Mucosa of descending colon (tissue), 3 donors: ENCODE data around the gene MIPOL1. TPM values are rescaled to one million over a fixed set of nuclear protein-coding genes. Genes with fewer than 3 reads are reported as not detected.
A peak's percentile ranks its signal among the peaks of the same experiment; 100 is the strongest.

ENCODE experiments used
- ATAC-seq: fragments of 200-7000 bp; cut with Tn5 transposase; one replicate; pipeline ENCODE4 v1.9.1; 2020; ENCODE audit warnings: mild to moderate bottlenecking, moderate library complexity
- DNase-seq, 3 donors: peaks; one replicate each; pipeline ENCODE4 v3.0.0-alpha.2; 2020
- H3K36me3 ChIP-seq: fragments of 200-600 bp; one replicate; pipeline ENCODE4 v1.8.0; 2021; ENCODE audit warnings: low read depth, mild to moderate bottlenecking
- H3K4me1 ChIP-seq: fragments of 200-600 bp; one replicate; pipeline ENCODE4 v1.8.0; 2021; ENCODE audit warnings: low read depth, mild to moderate bottlenecking
- H3K4me3 ChIP-seq: fragments of 200-600 bp; one replicate; pipeline ENCODE4 v1.8.0; 2021; ENCODE audit warnings: mild to moderate bottlenecking
- H3K9me3 ChIP-seq: fragments of 200-600 bp; one replicate; pipeline ENCODE4 v1.8.0; 2021; ENCODE audit warnings: mild to moderate bottlenecking
- intact Hi-C, 2 donors: fragments of 100-400 bp; cut with DNase I in 1 of 2; cut with micrococcal nuclease in 1 of 2; formaldehyde crosslinking; loops; one replicate each; pipeline versions ENCODE4 v1.11.0 to v1.11.1; 2022; cut with DNase I, micrococcal nuclease
- total RNA-seq, 3 donors: library from RNA; stranded (reverse); fragmentation: NEBNext Ultra II Directional in 2 of 3; extraction: Animal tissue kit (Norgen Biotek cat#: 25700) in 2 of 3; gene quantifications; one replicate each; pipeline versions ENCODE4 v1.2.1 to v1.2.4, GENCODE V29; 2021 to 2023
- TF ChIP-seq, protein P1 (sequence below): fragments of 200-600 bp; IDR thresholded peaks from one replicate; pipeline ENCODE4 v1.8.0; 2022; ENCODE audit warnings: antibody characterized with exemption, mild to moderate bottlenecking
- donor health status: DM: no; HTN: no; CAD: no; lungs with moderate emphysema.
- donor health status: DM: no; HTN: no; CAD: no.
- donor health status: DM: no; HTN: yes; CAD: no.

Gene MIPOL1
- total RNA-seq, 3 donors from 2014 or later: 5.5 to 12.0 (median 11.7) TPM

GRCh38 chr14:37422748-37423147 is 225.0 kb downstream of the MIPOL1 start:
- no peak for DNase-seq
- no peak for ATAC-seq
- Histone ChIP-seq H3K4me1 (peaks cover 10% of the 10 kb centered on the region), H3K9me3 (no peaks in the 10 kb centered on the region), H3K36me3 (no peaks in the 10 kb centered on the region), H3K4me3 (no peak overlapping the region)
- TF ChIP-seq, protein P1, sequence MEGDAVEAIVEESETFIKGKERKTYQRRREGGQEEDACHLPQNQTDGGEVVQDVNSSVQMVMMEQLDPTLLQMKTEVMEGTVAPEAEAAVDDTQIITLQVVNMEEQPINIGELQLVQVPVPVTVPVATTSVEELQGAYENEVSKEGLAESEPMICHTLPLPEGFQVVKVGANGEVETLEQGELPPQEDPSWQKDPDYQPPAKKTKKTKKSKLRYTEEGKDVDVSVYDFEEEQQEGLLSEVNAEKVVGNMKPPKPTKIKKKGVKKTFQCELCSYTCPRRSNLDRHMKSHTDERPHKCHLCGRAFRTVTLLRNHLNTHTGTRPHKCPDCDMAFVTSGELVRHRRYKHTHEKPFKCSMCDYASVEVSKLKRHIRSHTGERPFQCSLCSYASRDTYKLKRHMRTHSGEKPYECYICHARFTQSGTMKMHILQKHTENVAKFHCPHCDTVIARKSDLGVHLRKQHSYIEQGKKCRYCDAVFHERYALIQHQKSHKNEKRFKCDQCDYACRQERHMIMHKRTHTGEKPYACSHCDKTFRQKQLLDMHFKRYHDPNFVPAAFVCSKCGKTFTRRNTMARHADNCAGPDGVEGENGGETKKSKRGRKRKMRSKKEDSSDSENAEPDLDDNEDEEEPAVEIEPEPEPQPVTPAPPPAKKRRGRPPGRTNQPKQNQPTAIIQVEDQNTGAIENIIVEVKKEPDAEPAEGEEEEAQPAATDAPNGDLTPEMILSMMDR: no peak
- intact Hi-C loops: loop anchor here in 1 of 2 donors (5.0 kb wide), 1 partner anchor 165 kb away; no protein-coding TSS in a partner anchor

DNA sequence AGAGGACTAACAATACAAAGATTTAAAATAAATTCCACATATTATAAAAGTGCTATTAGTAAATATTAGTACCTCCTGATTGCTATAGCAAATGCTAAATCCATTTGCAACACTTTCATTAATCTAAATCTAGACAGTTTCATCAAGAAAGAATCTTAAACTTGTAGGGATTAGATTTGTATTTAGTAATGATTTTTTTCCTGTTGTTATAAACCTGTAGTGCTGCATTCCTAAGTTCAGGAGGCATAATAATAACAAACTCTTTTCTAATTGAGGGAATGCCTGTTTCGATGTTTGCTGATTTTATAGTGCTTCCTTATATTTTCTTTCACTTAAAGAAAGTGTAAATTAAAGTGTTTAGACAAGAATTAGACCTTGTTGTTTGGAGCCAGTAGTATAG is 231.2 kb downstream of the MIPOL1 start:
- DNase-seq: no peak
- no peak for ATAC-seq
- no peaks in the 10 kb centered on the region for H3K36me3 ChIP-seq
- TF ChIP-seq, protein P1: no peak
- H3K4me3 ChIP-seq: no peak overlapping the region
- intact Hi-C loops: no loop called here
- peaks cover 3% of the 10 kb centered on the region for H3K4me1 ChIP-seq
- H3K9me3 ChIP-seq: no peaks in the 10 kb centered on the region

- H3K4me1 ChIP-seq: peaks cover 3% of the 10 kb centered on the region
Measured at GRCh38 chr14:37429618-37430017, 231.9 kb downstream of the MIPOL1 start.

DNA sequence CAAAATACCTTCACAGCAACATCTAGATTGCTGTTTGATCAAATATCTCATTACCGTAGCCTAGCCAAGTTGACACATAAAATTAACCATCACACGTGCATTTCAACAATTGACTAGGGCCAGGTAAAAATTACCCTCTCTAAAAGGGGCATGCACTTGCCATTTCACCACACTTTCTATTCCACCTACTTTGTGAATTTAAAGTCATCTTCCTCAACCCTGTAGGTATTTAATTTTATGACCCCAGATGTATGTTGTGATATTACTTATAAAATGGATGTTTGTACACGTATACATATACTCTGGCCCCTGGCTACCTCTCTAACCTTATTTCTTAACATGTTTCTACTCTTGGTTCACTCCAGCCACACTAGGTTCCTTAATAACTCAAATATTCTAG is 237.1 kb downstream of the MIPOL1 start:
- DNase-seq (no peak), ATAC-seq (no peak)
- intact Hi-C loops: no loop called here
- Histone ChIP-seq H3K4me3 (no peak overlapping the region), H3K4me1 (peaks cover 5% of the 10 kb centered on the region), H3K36me3 (no peaks in the 10 kb centered on the region), H3K9me3 (no peaks in the 10 kb centered on the region)
- TF ChIP-seq, protein P1: no peak

More at GRCh38 chr14:37429618-37430017, 231.9 kb downstream of the MIPOL1 start:
- H3K36me3 ChIP-seq: no peaks in the 10 kb centered on the region
- H3K9me3 ChIP-seq: no peaks in the 10 kb centered on the region
- TF ChIP-seq, protein P1: no peak
- intact Hi-C loops: no loop called here
- no peak overlapping the region for H3K4me3 ChIP-seq
- peak; percentile 47 for ATAC-seq
- no peak for DNase-seq

- ATAC-seq: peak; percentile 84
- Histone ChIP-seq H3K36me3 (no peaks in the 10 kb centered on the region), H3K4me3 (no peak overlapping the region), H3K4me1 (peaks cover 5% of the 10 kb centered on the region), H3K9me3 (no peaks in the 10 kb centered on the region)
- DNase-seq: peak in 1 of 3 donors; percentile 34
- TF ChIP-seq, protein P1: no peak
- intact Hi-C loops: no loop called here
Measured at GRCh38 chr14:37436519-37436918, 238.8 kb downstream of the MIPOL1 start.

GRCh38 chr14:37437490-37437889 is 239.8 kb downstream of the MIPOL1 start:
- Histone ChIP-seq H3K4me1 (peaks cover 5% of the 10 kb centered on the region), H3K9me3 (no peaks in the 10 kb centered on the region), H3K4me3 (no peak overlapping the region), H3K36me3 (no peaks in the 10 kb centered on the region)
- intact Hi-C loops: no loop called here
- ATAC-seq: no peak
- DNase-seq: no peak
- TF ChIP-seq, protein P1: no peak
